ENCODE measurements around the gene PARN. TPM values are rescaled to one million over a fixed set of nuclear protein-coding genes. Genes with fewer than 3 reads are reported as not detected.

The PARN gene
- total RNA-seq, 1 experiment from 2014 or later: 26.3 TPM

- no peaks in the 10 kb centered on the region for H3K27me3 ChIP-seq (replicated peaks)
- H3K4me3 ChIP-seq: no peak overlapping the region
- peak overlapping the region; percentile 42 for H3K27ac ChIP-seq
- H3K9me3 ChIP-seq (replicated peaks): no peaks in the 10 kb centered on the region
- H3K36me3 ChIP-seq: no peaks in the 10 kb centered on the region
- DNase-seq (ENCODE audit: low read depth in 1 of 2, low spot score in 2 of 2): peak; percentile 86 to 88
- peaks cover 39% of the 10 kb centered on the region for H3K4me1 ChIP-seq (replicated peaks)
Observed at GRCh38 chr16:14501331-14502255, 128.5 kb downstream of the PARN start.

GRCh38 chr16:14500791-14501190, 129.3 kb downstream of the PARN start:
- H3K36me3 ChIP-seq: no peaks in the 10 kb centered on the region
- H3K9me3 ChIP-seq (replicated peaks): no peaks in the 10 kb centered on the region
- no peak overlapping the region for H3K4me3 ChIP-seq
- H3K4me1 ChIP-seq (replicated peaks): peaks cover 36% of the 10 kb centered on the region
- H3K27me3 ChIP-seq (replicated peaks): no peaks in the 10 kb centered on the region
- DNase-seq (ENCODE audit: low read depth in 1 of 2, low spot score in 2 of 2): no peak
- H3K27ac ChIP-seq: peak overlapping the region; percentile 8; the same call in 1 of the 2 replicates

- H3K27ac ChIP-seq: no peak overlapping the region
- no peaks in the 10 kb centered on the region for H3K9me3 ChIP-seq (replicated peaks)
- no peak overlapping the region for H3K4me3 ChIP-seq
- H3K36me3 ChIP-seq: no peaks in the 10 kb centered on the region
- no peak for DNase-seq (ENCODE audit: low read depth in 1 of 2, low spot score in 2 of 2)
- peaks cover 30% of the 10 kb centered on the region for H3K4me1 ChIP-seq (replicated peaks)
- no peaks in the 10 kb centered on the region for H3K27me3 ChIP-seq (replicated peaks)
Observed at GRCh38 chr16:14499110-14499509, 130.9 kb downstream of the PARN start.

GRCh38 chr16:14497245-14498082, 132.6 kb downstream of the PARN start:
- Histone ChIP-seq H3K4me3 (no peak overlapping the region), H3K27me3 (replicated peaks) (no peaks in the 10 kb centered on the region), H3K36me3 (no peaks in the 10 kb centered on the region), H3K27ac (no peak overlapping the region), H3K4me1 (replicated peaks) (peaks cover 16% of the 10 kb centered on the region), H3K9me3 (replicated peaks) (no peaks in the 10 kb centered on the region)
- DNase-seq (ENCODE audit: low read depth in 1 of 2, low spot score in 2 of 2): no peak

- no peak for DNase-seq (ENCODE audit: low read depth in 1 of 2, low spot score in 2 of 2)
- Histone ChIP-seq H3K36me3 (no peaks in the 10 kb centered on the region), H3K9me3 (replicated peaks) (no peaks in the 10 kb centered on the region), H3K4me1 (replicated peaks) (peaks cover 9% of the 10 kb centered on the region), H3K27ac (no peak overlapping the region), H3K4me3 (no peak overlapping the region), H3K27me3 (replicated peaks) (no peaks in the 10 kb centered on the region)
Observed at GRCh38 chr16:14496786-14497185, 133.3 kb downstream of the PARN start.

- H3K36me3 ChIP-seq: no peaks in the 10 kb centered on the region
- no peak overlapping the region for H3K4me3 ChIP-seq
- H3K9me3 ChIP-seq (replicated peaks): no peaks in the 10 kb centered on the region
- no peak overlapping the region for H3K27ac ChIP-seq
- H3K27me3 ChIP-seq (replicated peaks): no peaks in the 10 kb centered on the region
- H3K4me1 ChIP-seq (replicated peaks): peaks cover 4% of the 10 kb centered on the region; the same call in 1 of the 2 replicates
- DNase-seq (ENCODE audit: low read depth in 1 of 2, low spot score in 2 of 2): no peak
Observed at GRCh38 chr16:14496047-14496770, 133.9 kb downstream of the PARN start.

GRCh38 chr16:14495213-14496046, 134.6 kb downstream of the PARN start:
- Histone ChIP-seq H3K36me3 (no peaks in the 10 kb centered on the region), H3K4me1 (replicated peaks) (no peaks in the 10 kb centered on the region), H3K9me3 (replicated peaks) (no peaks in the 10 kb centered on the region), H3K27ac (no peak overlapping the region), H3K4me3 (no peak overlapping the region), H3K27me3 (replicated peaks) (no peaks in the 10 kb centered on the region)
- no peak for DNase-seq (ENCODE audit: low read depth in 1 of 2, low spot score in 2 of 2)

- H3K27me3 ChIP-seq (replicated peaks): no peaks in the 10 kb centered on the region
- H3K27ac ChIP-seq: no peak overlapping the region
- H3K4me3 ChIP-seq: no peak overlapping the region
- H3K36me3 ChIP-seq: no peaks in the 10 kb centered on the region
- no peak for DNase-seq (ENCODE audit: low read depth in 1 of 2, low spot score in 2 of 2)
- 0 out of 2 replicates have a peak, but pooled peaks cover 3% of the 10 kb centered on the region for H3K4me1 ChIP-seq (replicated peaks)
- no peaks in the 10 kb centered on the region for H3K9me3 ChIP-seq (replicated peaks)
Observed at GRCh38 chr16:14494396-14494966, 135.6 kb downstream of the PARN start.

- H3K4me3 ChIP-seq: no peak overlapping the region
- no peak for DNase-seq (ENCODE audit: low read depth in 1 of 2, low spot score in 2 of 2)
- H3K4me1 ChIP-seq (replicated peaks): 0 out of 2 replicates have a peak, but pooled peaks cover 4% of the 10 kb centered on the region
- H3K9me3 ChIP-seq (replicated peaks): no peaks in the 10 kb centered on the region
- H3K36me3 ChIP-seq: no peaks in the 10 kb centered on the region
- no peak overlapping the region for H3K27ac ChIP-seq
- H3K27me3 ChIP-seq (replicated peaks): no peaks in the 10 kb centered on the region
Observed at GRCh38 chr16:14493791-14494190, 136.3 kb downstream of the PARN start.

- H3K27me3 ChIP-seq (replicated peaks): no peaks in the 10 kb centered on the region
- DNase-seq (ENCODE audit: low read depth in 1 of 2, low spot score in 2 of 2): no peak
- peaks cover 12% of the 10 kb centered on the region; the same call in 1 of the 2 replicates for H3K4me1 ChIP-seq (replicated peaks)
- H3K9me3 ChIP-seq (replicated peaks): no peaks in the 10 kb centered on the region
- no peak overlapping the region for H3K27ac ChIP-seq
- H3K4me3 ChIP-seq: no peak overlapping the region
- H3K36me3 ChIP-seq: no peaks in the 10 kb centered on the region
Observed at GRCh38 chr16:14492614-14493013, 137.4 kb downstream of the PARN start.

GRCh38 chr16:14491861-14492529, 138.1 kb downstream of the PARN start:
- no peak overlapping the region for H3K4me3 ChIP-seq
- peaks cover 18% of the 10 kb centered on the region for H3K4me1 ChIP-seq (replicated peaks)
- no peak for DNase-seq (ENCODE audit: low read depth in 1 of 2, low spot score in 2 of 2)
- H3K9me3 ChIP-seq (replicated peaks): no peaks in the 10 kb centered on the region
- no peaks in the 10 kb centered on the region for H3K36me3 ChIP-seq
- no peak overlapping the region for H3K27ac ChIP-seq
- H3K27me3 ChIP-seq (replicated peaks): no peaks in the 10 kb centered on the region

- no peaks in the 10 kb centered on the region for H3K9me3 ChIP-seq (replicated peaks)
- H3K27ac ChIP-seq: no peak overlapping the region
- H3K4me1 ChIP-seq (replicated peaks): peaks cover 31% of the 10 kb centered on the region
- H3K36me3 ChIP-seq: no peaks in the 10 kb centered on the region
- no peak overlapping the region for H3K4me3 ChIP-seq
- no peaks in the 10 kb centered on the region for H3K27me3 ChIP-seq (replicated peaks)
- DNase-seq (ENCODE audit: low read depth in 1 of 2, low spot score in 2 of 2): no peak
Observed at GRCh38 chr16:14490235-14490634, 139.8 kb downstream of the PARN start.

Data from SJSA1 (cell line).